Activated CD8-positive, alpha-beta memory T cell treated with anti-CD3 and anti-CD28 coated beads, Interleukin-2, amount 50 U/mL, for 1 hour (primary cell): ENCODE data around the gene BTAF1.
"Not testable (repeated sequence)": the region's sequence is repeated elsewhere in the genome, so short reads cannot be mapped to it uniquely, and the experiment has no call there.

ENCODE experiments used
- DNase-seq: peaks from one replicate; pipeline ENCODE4 v3.0.0-alpha.2; 2020; ENCODE audit errors: extremely low read depth

Gene BTAF1

GRCh38 chr10:91923371-91924211, at the start of gene BTAF1:
Gene BTAF1, plus strand, starts transcription at chr10:91923770. Its CDS starts 307 bp downstream, at chr10:91924077.
- peak; percentile 78 for DNase-seq

GRCh38 chr10:91875156-91875555, 48.4 kb upstream of the BTAF1 start:
- no peak for DNase-seq

- DNase-seq = no peak
These were observed 47.8 kb upstream of the BTAF1 start for GRCh38 chr10:91875779-91876178.

GRCh38 chr10:91879515-91880170, 43.9 kb upstream of the BTAF1 start:
- DNase-seq = no peak

- no peak for DNase-seq
These were observed 43.3 kb upstream of the BTAF1 start for GRCh38 chr10:91880310-91880709.

- DNase-seq = no peak
These were observed 39.8 kb upstream of the BTAF1 start for GRCh38 chr10:91883549-91884444.

GRCh38 chr10:91884536-91884935, 39.0 kb upstream of the BTAF1 start:
- DNase-seq = no peak

GRCh38 chr10:91885362-91886079, 38.0 kb upstream of the BTAF1 start:
- no peak for DNase-seq

GRCh38 chr10:91886954-91887271, 36.7 kb upstream of the BTAF1 start:
- no peak for DNase-seq

GRCh38 chr10:91887272-91888076, 36.1 kb upstream of the BTAF1 start:
- DNase-seq = no peak

- no peak for DNase-seq
These were observed 32.2 kb upstream of the BTAF1 start for GRCh38 chr10:91891125-91892001.

- no peak for DNase-seq
These were observed 30.5 kb upstream of the BTAF1 start for GRCh38 chr10:91893051-91893450.

GRCh38 chr10:91894261-91894685, 29.3 kb upstream of the BTAF1 start:
- not testable (repeated sequence) for DNase-seq

- no peak for DNase-seq
These were observed 27.3 kb upstream of the BTAF1 start for GRCh38 chr10:91896212-91896756.

- no peak for DNase-seq
These were observed 26.1 kb upstream of the BTAF1 start for GRCh38 chr10:91897421-91897820.

- no peak for DNase-seq
These were observed 21.5 kb upstream of the BTAF1 start for GRCh38 chr10:91901784-91902677.

GRCh38 chr10:91907033-91907594, 16.5 kb upstream of the BTAF1 start:
- DNase-seq = no peak

- DNase-seq = no peak
These were observed 15.6 kb upstream of the BTAF1 start for GRCh38 chr10:91907914-91908336.
